GM19238 (cell line): ENCODE results near the gene TTC1.

ENCODE experiments used
- DNase-seq: peaks from one replicate; pipeline ENCODE4 v3.0.0; 2011; ENCODE audit warnings: low spot score; ENCODE audit not compliant: insufficient read length

TTC1 gene

GRCh38 chr5:160083501-160083900, 74.6 kb downstream of the TTC1 start:
- no peak for DNase-seq

- no peak for DNase-seq
Measured at GRCh38 chr5:160084144-160084543, 75.2 kb downstream of the TTC1 start.

- DNase-seq, result no peak
Measured at GRCh38 chr5:160087199-160087598, 78.3 kb downstream of the TTC1 start.

DNA sequence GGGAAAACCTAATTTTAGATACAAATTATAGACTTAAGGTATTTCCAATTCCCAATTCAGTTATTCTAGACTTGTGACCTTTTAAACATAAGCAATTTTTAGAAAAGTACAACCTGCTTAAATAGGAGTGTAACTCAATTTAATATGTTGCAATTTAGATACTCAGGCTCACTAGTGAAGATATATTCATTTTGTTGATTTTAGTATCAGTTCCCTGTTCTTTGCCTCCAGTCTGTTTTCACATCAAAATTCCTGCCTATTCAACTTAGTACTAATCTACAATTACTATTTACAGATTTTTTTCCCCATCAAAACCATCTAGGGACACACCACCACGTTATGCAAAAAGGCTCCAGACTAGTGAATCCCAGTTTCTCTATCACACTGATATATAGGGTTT, 79.9 kb downstream of the TTC1 start:
- DNase-seq, result no peak

- no peak for DNase-seq
Measured at GRCh38 chr5:160089531-160089930, 80.6 kb downstream of the TTC1 start.

GRCh38 chr5:160090059-160090458, 81.1 kb downstream of the TTC1 start:
- no peak for DNase-seq

DNA sequence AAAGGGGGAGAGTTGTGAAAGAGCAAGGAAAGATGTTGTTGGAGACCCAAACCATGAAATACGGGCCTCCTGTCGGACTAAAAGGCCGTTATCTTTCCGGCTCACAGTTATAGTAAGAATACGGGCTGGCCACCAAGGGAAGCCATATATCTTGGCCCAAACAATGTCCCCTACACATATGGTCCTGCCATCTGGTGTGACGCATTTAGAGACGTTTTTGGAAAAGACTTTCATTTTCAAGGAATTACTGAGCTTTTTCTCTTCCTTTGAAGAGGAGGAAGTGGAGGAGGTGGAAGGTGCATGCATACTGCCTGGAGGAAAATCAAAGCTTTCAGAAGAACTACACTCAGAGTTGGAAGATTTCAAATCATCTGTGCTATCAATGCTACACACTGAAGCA, 83.6 kb downstream of the TTC1 start:
- DNase-seq, result no peak

- no peak for DNase-seq
Measured at GRCh38 chr5:160092960-160093707, 84.2 kb downstream of the TTC1 start.

- DNase-seq, result no peak
Measured at GRCh38 chr5:160096178-160096577, 87.2 kb downstream of the TTC1 start.

DNA sequence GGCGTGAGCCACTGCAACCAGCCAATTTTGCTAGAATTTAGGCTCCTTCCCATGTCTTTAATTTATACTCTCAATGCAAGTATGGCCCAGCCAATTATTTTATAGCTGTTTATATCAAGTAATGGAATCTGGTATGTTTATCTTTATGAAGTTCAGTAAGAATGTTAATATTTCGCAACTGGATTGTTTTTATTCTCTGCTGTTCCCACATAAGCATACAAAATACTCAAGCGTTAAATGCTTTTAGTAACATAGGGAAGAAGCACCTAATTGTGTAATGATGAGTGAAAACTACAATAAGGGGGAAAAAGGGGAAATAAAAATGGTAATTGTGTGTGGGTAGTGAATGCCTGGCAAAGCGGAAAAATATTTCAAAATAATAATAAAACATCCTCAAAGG, 89.1 kb downstream of the TTC1 start:
- DNase-seq, result no peak

GRCh38 chr5:160105686-160106360, 96.9 kb downstream of the TTC1 start:
- DNase-seq, result no peak

DNA sequence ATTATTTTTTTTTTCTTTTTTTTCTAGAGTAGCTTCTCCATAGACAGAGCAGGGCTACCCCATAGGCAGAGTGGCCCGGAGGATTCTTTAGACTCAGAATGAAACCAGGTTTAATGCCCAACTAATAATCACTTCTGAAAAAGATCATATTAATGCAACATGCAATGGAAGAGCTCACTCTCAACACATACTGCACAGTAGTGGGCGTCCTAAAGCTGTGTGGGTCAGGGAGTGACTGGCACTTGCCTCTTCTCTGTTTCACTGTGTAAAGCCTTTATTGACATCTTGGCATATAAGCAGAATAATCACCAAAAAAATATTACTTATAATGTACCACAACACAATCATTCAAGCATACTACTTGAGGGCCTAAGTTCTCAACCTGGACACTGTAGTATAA, 99.2 kb downstream of the TTC1 start:
- DNase-seq, result no peak
